Measurements from ENCODE around the gene TGM2. TPM values are rescaled to one million over a fixed set of nuclear protein-coding genes. Genes with fewer than 3 reads are reported as not detected.

Gene TGM2
- total and polyA plus RNA-seq, 9 of the 15 experiments (the other 6 are each of a cell fraction or from before 2014, with no cell fraction given): 5.5 to 78.5 (median 37.6) TPM

GRCh38 chr20:38114353-38114791, 50.7 kb downstream of the TGM2 start (continued):
- TF ChIP-seq CLOCK (CRISPR knock-in tag; IDR thresholded peaks at IDR 0.05; ENCODE audit: borderline replicate concordance) (no peak), TCF7L2 (IDR thresholded peaks at IDR 0.05; ENCODE audit: low read depth, low read length) (no peak), KAT2B (IDR thresholded peaks at IDR 0.05; ENCODE audit: low read depth, low read length) (no peak), NFIC (IDR thresholded peaks at IDR 0.05) (peak; percentile 79), SIRT6 (IDR thresholded peaks at IDR 0.05; ENCODE audit: low read depth, low read length) (no peak), PRDM10 (IDR thresholded peaks at IDR 0.05; ENCODE audit: partially characterized antibody) (no peak), NFE2 (IDR thresholded peaks at IDR 0.05; ENCODE audit: low read depth) (peak; percentile 13; the same call in 1 of the 2 replicates), SRSF3 (IDR thresholded peaks at IDR 0.05; ENCODE audit: insufficient read depth, low read length) (no peak), CBX5 (IDR thresholded peaks at IDR 0.05; ENCODE audit: borderline replicate concordance, low read depth) (no peak), MXI1 (IDR thresholded peaks at IDR 0.05; ENCODE audit: low read depth, low read length) (no peak), ZNF444 (CRISPR knock-in tag; IDR thresholded peaks at IDR 0.05) (no peak), E2F1 (CRISPR knock-in tag; IDR thresholded peaks at IDR 0.05) (no peak), HDAC3 (IDR thresholded peaks at IDR 0.05; ENCODE audit: borderline replicate concordance, partially characterized antibody) (no peak), RNF2 (IDR thresholded peaks at IDR 0.05) (no peak), LEF1 (IDR thresholded peaks at IDR 0.05) (no peak), E2F6 (IDR thresholded peaks at IDR 0.05; ENCODE audit: borderline replicate concordance in 1 of 2, extremely low read depth in 1 of 2, insufficient read depth in 1 of 2, insufficient read length in 1 of 2, low read depth in 1 of 2, low read length in 1 of 2, poor library complexity in 1 of 2, severe bottlenecking in 1 of 2) (no peak), THAP7 (CRISPR knock-in tag; IDR thresholded peaks at IDR 0.05) (no peak), HNRNPL (IDR thresholded peaks at IDR 0.05; ENCODE audit: low read depth, low read length) (no peak), CBX8 (IDR thresholded peaks at IDR 0.05; ENCODE audit: borderline replicate concordance, extremely low read depth, low read depth, low read length, poor library complexity, severe bottlenecking) (no peak)
